NCI-H774 (cell line): Measurements from ENCODE around the gene NUBPL.
"Not testable (repeated sequence)": the region's sequence is repeated elsewhere in the genome, so short reads cannot be mapped to it uniquely, and the experiment has no call there.

ENCODE experiments used
- DNase-seq: peaks from one replicate; lab custom pipeline; 2025; lab: John Stamatoyannopoulos, UW

NUBPL gene

GRCh38 chr14:31745741-31746140, 184.5 kb downstream of the NUBPL start:
- DNase-seq, result no peak

- no peak for DNase-seq
Measured at GRCh38 chr14:31746326-31746725, 185.1 kb downstream of the NUBPL start.

GRCh38 chr14:31749275-31749674, 188.1 kb downstream of the NUBPL start:
- no peak for DNase-seq

- DNase-seq, result not testable (repeated sequence)
Measured at GRCh38 chr14:31751047-31751446, 189.8 kb downstream of the NUBPL start.

- no peak for DNase-seq
Measured at GRCh38 chr14:31752867-31753661, 191.9 kb downstream of the NUBPL start.

GRCh38 chr14:31758941-31759340, 197.7 kb downstream of the NUBPL start:
- no peak for DNase-seq

- no peak for DNase-seq
Measured at GRCh38 chr14:31760277-31760676, 199.1 kb downstream of the NUBPL start.

GRCh38 chr14:31761325-31761724, 200.1 kb downstream of the NUBPL start:
- no peak for DNase-seq

- no peak for DNase-seq
Measured at GRCh38 chr14:31763041-31763440, 201.8 kb downstream of the NUBPL start.

GRCh38 chr14:31766315-31766892, 205.2 kb downstream of the NUBPL start:
- no peak for DNase-seq

- no peak for DNase-seq
Measured at GRCh38 chr14:31768355-31768754, 207.2 kb downstream of the NUBPL start.

- DNase-seq, result no peak
Measured at GRCh38 chr14:31770271-31770670, 209.1 kb downstream of the NUBPL start.

- no peak for DNase-seq
Measured at GRCh38 chr14:31774567-31774966, 213.4 kb downstream of the NUBPL start.

GRCh38 chr14:31777312-31777711, 216.1 kb downstream of the NUBPL start:
- DNase-seq, result no peak

GRCh38 chr14:31781578-31781977, 220.4 kb downstream of the NUBPL start:
- no peak for DNase-seq

GRCh38 chr14:31785574-31785973, 224.4 kb downstream of the NUBPL start:
- DNase-seq, result no peak

GRCh38 chr14:31787377-31787776, 226.2 kb downstream of the NUBPL start:
- no peak for DNase-seq

GRCh38 chr14:31788340-31788739, 227.1 kb downstream of the NUBPL start:
- no peak for DNase-seq

GRCh38 chr14:31792726-31793125, 231.5 kb downstream of the NUBPL start:
- DNase-seq, result no peak

GRCh38 chr14:31797946-31798345, 236.7 kb downstream of the NUBPL start:
- not testable (repeated sequence) for DNase-seq

- DNase-seq, result no peak
Measured at GRCh38 chr14:31802838-31803237, 241.6 kb downstream of the NUBPL start.

GRCh38 chr14:31806249-31806648, 245.0 kb downstream of the NUBPL start:
- no peak for DNase-seq

- DNase-seq, result not testable (repeated sequence)
Measured at GRCh38 chr14:31811693-31812628, 250.8 kb downstream of the NUBPL start.
